Panc1 (cell line): ENCODE data around the gene PANK4. TPM values are rescaled to one million over a fixed set of nuclear protein-coding genes. Genes with fewer than 3 reads are reported as not detected.

ENCODE experiments used
- ATAC-seq: fragments of 200-7000 bp; cut with Tn5 transposase; 2 replicates; pipeline ENCODE4 v1.9.1; 2020; ENCODE audit warnings: mild to moderate bottlenecking, moderate library complexity
- BruUV-seq: library from RNA; stranded (reverse); fragments of 400-500 nt; replicated peaks from 2 replicates; lab custom pipeline; 2021; lab: Mats Ljungman, UMichigan
- CTCF ChIA-PET: fragments of 300-600 bp; sonication (Branson Sonifier 250); formaldehyde crosslinking; loops from one replicate; lab custom pipeline; 2022; ENCODE audit warnings: antibody characterized with exemption; lab: Charles Lee
- POLR2A ChIA-PET: fragments of 300-600 bp; sonication (Branson Sonifier 250); formaldehyde crosslinking; loops from one replicate; lab custom pipeline; 2022; ENCODE audit warnings: antibody characterized with exemption; lab: Charles Lee
- DNase-seq: peaks from one replicate; pipeline ENCODE4 v3.0.0-alpha.2; 2010; ENCODE audit warnings: low read depth, low spot score
- H3K27ac ChIP-seq: 2 replicates; pipeline ENCODE4 v1.5.1; 2011; ENCODE audit warnings: mild to moderate bottlenecking, low read length, inconsistent platforms
- H3K27me3 ChIP-seq: fragments of 200-500 bp; sonication (Bioruptor generic); 2 replicates; pipeline ENCODE4 v1.6.0; 2014; ENCODE audit warnings: low read length, inconsistent platforms; ENCODE audit not compliant: control insufficient read depth, insufficient read depth
- H3K36me3 ChIP-seq: fragments of 200-500 bp; sonication (Bioruptor generic); 2 replicates; pipeline ENCODE4 v1.5.1; 2014; ENCODE audit warnings: inconsistent platforms, mild to moderate bottlenecking, low read length, moderate library complexity; ENCODE audit not compliant: control insufficient read depth, insufficient read depth
- H3K4me1 ChIP-seq: 2 replicates; pipeline ENCODE4 v1.5.1; 2011; ENCODE audit warnings: inconsistent platforms, mild to moderate bottlenecking, low read length, moderate library complexity; ENCODE audit not compliant: control insufficient read depth, insufficient read depth
- H3K4me3 ChIP-seq, 2 experiments: 2 replicates each; pipeline ENCODE4 v1.5.1; 2011 to 2012; ENCODE audit warnings: low read depth in 2 of 2, low read length in 2 of 2, mild to moderate bottlenecking in 2 of 2, inconsistent platforms in 1 of 2, moderate library complexity in 1 of 2
- H3K9me3 ChIP-seq: fragments of 200-500 bp; sonication (Bioruptor generic); 2 replicates; pipeline ENCODE4 v1.5.1; 2014; ENCODE audit warnings: low read depth, mild to moderate bottlenecking, inconsistent platforms, low read length, moderate library complexity; ENCODE audit not compliant: control insufficient read depth, insufficient read depth
- POLR2AphosphoS5 ChIP-seq: IDR thresholded peaks from 2 replicates; pipeline ENCODE4 v1.6.1; 2012; ENCODE audit warnings: mild to moderate bottlenecking, low read depth, low read length, moderate library complexity
- SIN3A ChIP-seq: IDR thresholded peaks from 2 replicates; pipeline ENCODE4 v1.6.1; 2012; ENCODE audit warnings: low read depth, mild to moderate bottlenecking, low read length, moderate library complexity, borderline replicate concordance; ENCODE audit not compliant: insufficient read depth
- TCF7L2 ChIP-seq: IDR thresholded peaks from 2 replicates; pipeline ENCODE4 v1.6.1; 2011; ENCODE audit warnings: mild to moderate bottlenecking, low read depth, low read length, inconsistent platforms
- in situ Hi-C: cut with HindIII; loops from 2 replicates; pipeline ENCODE4 v1.10.0; 2016; ENCODE audit warnings: low sequenced_read_pairs, low pct_unique_long_range_greater_than_20kb
- intact Hi-C: fragments of 100-400 bp; cut with micrococcal nuclease; formaldehyde crosslinking; loops from one replicate; pipeline ENCODE4 v1.10.0; 2022; ENCODE audit not compliant: unreplicated experiment
- total RNA-seq: library from RNA; stranded (reverse); gene quantifications from one replicate; pipeline ENCODE4 v1.2.1, GENCODE V29; 2021; ENCODE audit not compliant: unreplicated experiment
- TF ChIP-seq, protein P1 (sequence below): fragments of 450-650 bp; IDR thresholded peaks from 2 replicates; pipeline ENCODE4 v1.5.1; 2017; ENCODE audit warnings: mild to moderate bottlenecking
- TF ChIP-seq, protein P2 (sequence below), 2 experiments: IDR thresholded peaks; 2 replicates each; pipeline ENCODE4 v1.6.1; 2011 to 2012; ENCODE audit warnings: low read depth in 2 of 2, control low read depth in 1 of 2, low read length in 1 of 2, mild to moderate bottlenecking in 1 of 2, moderate library complexity in 1 of 2; ENCODE audit not compliant: insufficient read depth in 1 of 2

PANK4 gene
- total RNA-seq, 1 experiment from 2014 or later, result 35.9 TPM

DNA sequence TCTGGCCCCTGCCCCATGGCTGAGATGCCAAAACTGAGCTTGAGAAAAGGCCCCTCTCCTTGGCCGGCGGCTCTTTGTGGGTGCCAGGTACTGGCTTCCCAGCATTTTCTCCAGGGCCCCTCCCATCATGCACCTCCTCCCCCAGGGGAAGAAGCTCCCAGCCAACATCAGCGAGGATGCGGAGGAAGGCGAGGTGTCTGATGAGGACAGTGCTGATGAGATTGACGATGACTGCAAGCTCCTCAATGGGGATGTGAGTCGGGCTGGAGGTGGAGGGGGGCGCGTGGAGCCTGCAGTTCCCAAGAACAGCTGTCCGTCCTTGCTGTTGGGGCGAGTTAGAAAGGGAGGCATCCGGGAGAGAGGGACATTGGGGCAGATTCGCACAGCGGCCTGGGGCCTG lies 36.8 kb downstream of the PANK4 start:
- ATAC-seq, result no peak
- no TSS peak for BruUV-seq
- Histone ChIP-seq H3K9me3 (no peaks in the 10 kb centered on the region), H3K27ac (no peak overlapping the region), H3K36me3 (no peaks in the 10 kb centered on the region), H3K27me3 (no peaks in the 10 kb centered on the region), H3K4me3 (no peak overlapping the region), H3K4me1 (peaks cover 14% of the 10 kb centered on the region)
- TF ChIP-seq, protein P1, sequence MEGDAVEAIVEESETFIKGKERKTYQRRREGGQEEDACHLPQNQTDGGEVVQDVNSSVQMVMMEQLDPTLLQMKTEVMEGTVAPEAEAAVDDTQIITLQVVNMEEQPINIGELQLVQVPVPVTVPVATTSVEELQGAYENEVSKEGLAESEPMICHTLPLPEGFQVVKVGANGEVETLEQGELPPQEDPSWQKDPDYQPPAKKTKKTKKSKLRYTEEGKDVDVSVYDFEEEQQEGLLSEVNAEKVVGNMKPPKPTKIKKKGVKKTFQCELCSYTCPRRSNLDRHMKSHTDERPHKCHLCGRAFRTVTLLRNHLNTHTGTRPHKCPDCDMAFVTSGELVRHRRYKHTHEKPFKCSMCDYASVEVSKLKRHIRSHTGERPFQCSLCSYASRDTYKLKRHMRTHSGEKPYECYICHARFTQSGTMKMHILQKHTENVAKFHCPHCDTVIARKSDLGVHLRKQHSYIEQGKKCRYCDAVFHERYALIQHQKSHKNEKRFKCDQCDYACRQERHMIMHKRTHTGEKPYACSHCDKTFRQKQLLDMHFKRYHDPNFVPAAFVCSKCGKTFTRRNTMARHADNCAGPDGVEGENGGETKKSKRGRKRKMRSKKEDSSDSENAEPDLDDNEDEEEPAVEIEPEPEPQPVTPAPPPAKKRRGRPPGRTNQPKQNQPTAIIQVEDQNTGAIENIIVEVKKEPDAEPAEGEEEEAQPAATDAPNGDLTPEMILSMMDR, result no peak
- TF ChIP-seq SIN3A (no peak), POLR2AphosphoS5 (no peak), TCF7L2 (no peak)
- TF ChIP-seq, protein P2, sequence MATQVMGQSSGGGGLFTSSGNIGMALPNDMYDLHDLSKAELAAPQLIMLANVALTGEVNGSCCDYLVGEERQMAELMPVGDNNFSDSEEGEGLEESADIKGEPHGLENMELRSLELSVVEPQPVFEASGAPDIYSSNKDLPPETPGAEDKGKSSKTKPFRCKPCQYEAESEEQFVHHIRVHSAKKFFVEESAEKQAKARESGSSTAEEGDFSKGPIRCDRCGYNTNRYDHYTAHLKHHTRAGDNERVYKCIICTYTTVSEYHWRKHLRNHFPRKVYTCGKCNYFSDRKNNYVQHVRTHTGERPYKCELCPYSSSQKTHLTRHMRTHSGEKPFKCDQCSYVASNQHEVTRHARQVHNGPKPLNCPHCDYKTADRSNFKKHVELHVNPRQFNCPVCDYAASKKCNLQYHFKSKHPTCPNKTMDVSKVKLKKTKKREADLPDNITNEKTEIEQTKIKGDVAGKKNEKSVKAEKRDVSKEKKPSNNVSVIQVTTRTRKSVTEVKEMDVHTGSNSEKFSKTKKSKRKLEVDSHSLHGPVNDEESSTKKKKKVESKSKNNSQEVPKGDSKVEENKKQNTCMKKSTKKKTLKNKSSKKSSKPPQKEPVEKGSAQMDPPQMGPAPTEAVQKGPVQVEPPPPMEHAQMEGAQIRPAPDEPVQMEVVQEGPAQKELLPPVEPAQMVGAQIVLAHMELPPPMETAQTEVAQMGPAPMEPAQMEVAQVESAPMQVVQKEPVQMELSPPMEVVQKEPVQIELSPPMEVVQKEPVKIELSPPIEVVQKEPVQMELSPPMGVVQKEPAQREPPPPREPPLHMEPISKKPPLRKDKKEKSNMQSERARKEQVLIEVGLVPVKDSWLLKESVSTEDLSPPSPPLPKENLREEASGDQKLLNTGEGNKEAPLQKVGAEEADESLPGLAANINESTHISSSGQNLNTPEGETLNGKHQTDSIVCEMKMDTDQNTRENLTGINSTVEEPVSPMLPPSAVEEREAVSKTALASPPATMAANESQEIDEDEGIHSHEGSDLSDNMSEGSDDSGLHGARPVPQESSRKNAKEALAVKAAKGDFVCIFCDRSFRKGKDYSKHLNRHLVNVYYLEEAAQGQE (IDR thresholded peaks at IDR 0.05; ENCODE audit: insufficient read depth in 1 of 2, low read depth in 2 of 2, low read length in 1 of 2), result no peak
- intact Hi-C loops, result loop anchor here (10.0 kb wide), 1 partner anchor 565 kb away; no protein-coding TSS in a partner anchor
- in situ Hi-C loops, result no loop called here
- DNase-seq, result no peak
- ChIA-PET CTCF (interaction anchor here (0.6 kb wide), 2 partner anchors 26 to 70 kb away, joined by 3 to 5 read pairs; no protein-coding TSS in a partner anchor), POLR2A (no interaction called here)

DNA sequence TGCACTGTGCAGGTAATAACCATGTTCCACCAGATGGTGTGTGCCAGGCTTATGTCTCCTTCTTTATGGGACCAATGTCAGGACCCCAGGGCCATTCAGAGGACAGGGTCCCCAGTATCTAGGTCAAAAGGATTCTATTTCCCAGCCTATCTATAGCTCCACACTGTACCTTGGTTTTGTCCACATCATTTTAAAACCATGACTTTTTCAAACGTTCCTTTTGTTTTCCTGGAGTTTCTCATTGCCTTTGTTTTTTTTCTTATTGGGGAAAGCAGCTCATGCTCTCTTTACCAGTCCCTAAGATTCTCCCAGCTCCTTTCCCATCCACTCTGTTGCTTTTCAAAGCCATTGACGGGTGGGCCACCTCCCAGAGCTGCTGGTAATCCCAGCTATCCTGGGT lies 37.7 kb downstream of the PANK4 start:
- Histone ChIP-seq H3K27me3 (no peaks in the 10 kb centered on the region), H3K4me1 (peaks cover 5% of the 10 kb centered on the region), H3K4me3 (no peak overlapping the region), H3K9me3 (no peaks in the 10 kb centered on the region), H3K27ac (no peak overlapping the region), H3K36me3 (no peaks in the 10 kb centered on the region)
- CTCF ChIA-PET, result interaction anchor here (0.5 kb wide), 1 partner anchor 92 kb away, joined by 3 read pairs; no protein-coding TSS in a partner anchor
- no TSS peak for BruUV-seq
- intact Hi-C loops (no loop called here), in situ Hi-C loops (no loop called here)
- ATAC-seq (no peak), DNase-seq (no peak)
- POLR2A ChIA-PET, result no interaction called here
- no peak for TF ChIP-seq POLR2AphosphoS5
- TF ChIP-seq SIN3A, result no peak
- TF ChIP-seq, protein P1, result no peak
- TF ChIP-seq TCF7L2, result no peak
- TF ChIP-seq, protein P2 (IDR thresholded peaks at IDR 0.05; ENCODE audit: insufficient read depth in 1 of 2, low read depth in 2 of 2, low read length in 1 of 2), result no peak
